Brain microvascular endothelial cell (primary cell): ENCODE measurements around the gene OR52K1.

Experiments
- DNase-seq: peaks from one replicate; pipeline ENCODE4 v3.0.0-alpha.2; 2020
- H3K27ac ChIP-seq: fragments of 250-450 bp; sonication (Bioruptor Pico); 2 replicates; pipeline ENCODE4 v1.5.1; 2020; ENCODE audit warnings: mild to moderate bottlenecking, moderate library complexity
- H3K27me3 ChIP-seq: fragments of 250-450 bp; sonication (Bioruptor Pico); replicated peaks from 2 replicates; pipeline ENCODE4 v1.5.1; 2020; ENCODE audit warnings: mild to moderate bottlenecking
- H3K36me3 ChIP-seq: fragments of 250-450 bp; sonication (Bioruptor Pico); replicated peaks from 2 replicates; pipeline ENCODE4 v1.5.1; 2020; ENCODE audit warnings: mild to moderate bottlenecking
- H3K4me3 ChIP-seq: 2 replicates; pipeline ENCODE4 v1.5.1; 2011; ENCODE audit warnings: low read depth, mild to moderate bottlenecking, control low read depth, low read length, moderate library complexity
- in situ Hi-C: cut with HindIII; loops from 2 replicates; pipeline ENCODE4 v1.10.0; 2017; ENCODE audit warnings: low sequenced_read_pairs, low pct_ligation_motif_present
- TF ChIP-seq, protein P1 (sequence below): IDR thresholded peaks from 2 replicates; pipeline ENCODE4 v1.5.1; 2011; ENCODE audit warnings: low read depth, mild to moderate bottlenecking, moderate library complexity, low read length, control low read depth, inconsistent platforms; ENCODE audit errors: missing control alignments

OR52K1 gene

GRCh38 chr11:4493480-4493818, 11.0 kb downstream of the OR52K1 start:
- Histone ChIP-seq H3K36me3 (no peaks in the 10 kb centered on the region), H3K27ac (no peak overlapping the region), H3K27me3 (no peaks in the 10 kb centered on the region), H3K4me3 (no peak overlapping the region)
- in situ Hi-C loops, result no loop called here
- no peak for DNase-seq
- TF ChIP-seq, protein P1, sequence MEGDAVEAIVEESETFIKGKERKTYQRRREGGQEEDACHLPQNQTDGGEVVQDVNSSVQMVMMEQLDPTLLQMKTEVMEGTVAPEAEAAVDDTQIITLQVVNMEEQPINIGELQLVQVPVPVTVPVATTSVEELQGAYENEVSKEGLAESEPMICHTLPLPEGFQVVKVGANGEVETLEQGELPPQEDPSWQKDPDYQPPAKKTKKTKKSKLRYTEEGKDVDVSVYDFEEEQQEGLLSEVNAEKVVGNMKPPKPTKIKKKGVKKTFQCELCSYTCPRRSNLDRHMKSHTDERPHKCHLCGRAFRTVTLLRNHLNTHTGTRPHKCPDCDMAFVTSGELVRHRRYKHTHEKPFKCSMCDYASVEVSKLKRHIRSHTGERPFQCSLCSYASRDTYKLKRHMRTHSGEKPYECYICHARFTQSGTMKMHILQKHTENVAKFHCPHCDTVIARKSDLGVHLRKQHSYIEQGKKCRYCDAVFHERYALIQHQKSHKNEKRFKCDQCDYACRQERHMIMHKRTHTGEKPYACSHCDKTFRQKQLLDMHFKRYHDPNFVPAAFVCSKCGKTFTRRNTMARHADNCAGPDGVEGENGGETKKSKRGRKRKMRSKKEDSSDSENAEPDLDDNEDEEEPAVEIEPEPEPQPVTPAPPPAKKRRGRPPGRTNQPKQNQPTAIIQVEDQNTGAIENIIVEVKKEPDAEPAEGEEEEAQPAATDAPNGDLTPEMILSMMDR, result no peak

DNA sequence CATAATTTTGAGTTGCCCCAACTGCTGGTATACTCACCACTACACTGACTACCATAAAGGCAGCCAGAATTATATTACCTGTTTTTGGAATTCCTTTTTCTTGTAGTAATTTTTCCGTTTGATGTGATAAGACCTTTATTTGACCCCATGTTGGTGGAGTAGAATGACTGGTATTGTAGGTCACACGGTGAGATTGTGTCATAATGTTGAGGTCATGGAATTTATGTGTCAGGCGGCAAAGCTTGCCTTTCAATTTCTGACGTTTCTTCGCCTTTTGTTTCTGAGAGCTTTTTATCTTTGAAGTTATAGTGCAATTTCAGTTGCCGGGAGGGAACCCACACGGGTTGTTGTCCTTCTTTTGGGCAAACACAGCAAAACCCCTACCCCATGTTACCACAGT, 13.0 kb downstream of the OR52K1 start:
- H3K27me3 ChIP-seq, result no peaks in the 10 kb centered on the region
- no peak for DNase-seq
- no peak overlapping the region for H3K27ac ChIP-seq
- H3K4me3 ChIP-seq, result no peak overlapping the region
- in situ Hi-C loops, result no loop called here
- H3K36me3 ChIP-seq, result no peaks in the 10 kb centered on the region
- TF ChIP-seq, protein P1, result no peak

- in situ Hi-C loops, result no loop called here
- no peak for DNase-seq
- no peak overlapping the region for H3K4me3 ChIP-seq
- no peaks in the 10 kb centered on the region for H3K36me3 ChIP-seq
- TF ChIP-seq, protein P1, result no peak
- no peak overlapping the region for H3K27ac ChIP-seq
- no peaks in the 10 kb centered on the region for H3K27me3 ChIP-seq
Observed at GRCh38 chr11:4495986-4496385, 13.5 kb downstream of the OR52K1 start.

DNA sequence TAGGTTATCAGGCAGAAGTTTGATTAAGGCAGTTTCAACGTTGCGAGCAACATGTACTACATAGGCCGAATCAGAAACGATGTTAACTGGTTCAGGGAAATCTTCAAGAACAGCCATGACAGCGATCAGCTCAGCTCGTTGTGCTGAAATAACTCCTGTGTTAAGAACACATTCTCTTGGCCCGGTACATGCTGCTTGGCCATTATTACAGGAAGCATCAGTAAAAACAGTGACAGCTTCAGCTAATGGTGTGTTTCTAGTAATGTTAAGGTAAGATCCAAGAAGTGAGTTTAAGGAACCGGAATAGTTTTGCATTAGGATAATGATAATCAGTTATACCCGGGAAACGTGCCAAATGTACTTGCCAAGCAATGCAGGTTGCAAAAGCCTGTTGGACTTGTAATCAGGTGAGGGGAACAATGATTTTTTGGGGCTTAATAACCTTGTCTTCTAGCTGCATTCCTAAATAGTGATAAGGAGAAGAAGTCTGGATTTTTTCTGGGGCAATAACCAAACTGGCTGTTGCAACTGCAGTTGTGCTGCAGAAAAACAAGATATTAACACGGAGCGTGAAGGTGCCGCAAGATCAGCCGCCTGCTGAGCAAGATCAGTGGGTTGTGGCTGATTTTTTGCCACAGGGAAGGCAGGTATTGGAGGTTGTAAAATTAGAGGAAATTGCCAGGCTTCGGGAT, 14.3 kb downstream of the OR52K1 start:
- TF ChIP-seq, protein P1, result no peak
- in situ Hi-C loops, result no loop called here
- no peak overlapping the region for H3K27ac ChIP-seq
- DNase-seq, result no peak
- H3K27me3 ChIP-seq, result no peaks in the 10 kb centered on the region
- no peak overlapping the region for H3K4me3 ChIP-seq
- no peaks in the 10 kb centered on the region for H3K36me3 ChIP-seq

DNA sequence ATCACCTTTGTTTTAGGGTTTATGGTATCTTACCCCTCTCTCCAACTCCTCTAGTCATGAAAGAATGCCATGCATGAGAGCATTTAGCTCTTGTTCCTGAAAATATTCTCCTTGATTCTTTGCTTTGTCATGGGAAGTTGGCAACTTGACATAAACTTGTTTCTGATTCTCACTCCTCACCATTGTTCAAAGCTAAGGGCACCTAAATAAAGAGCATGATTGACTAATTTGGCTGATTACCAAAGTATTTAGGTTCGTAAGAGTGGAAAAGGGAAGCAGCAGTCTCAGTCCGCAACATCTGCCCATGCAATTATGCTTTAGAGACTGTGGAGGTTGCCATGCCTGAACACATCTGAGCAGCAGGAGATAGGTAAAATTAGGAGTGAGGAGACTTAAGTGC, 26.4 kb downstream of the OR52K1 start:
- Histone ChIP-seq H3K27me3 (no peaks in the 10 kb centered on the region), H3K4me3 (no peak overlapping the region), H3K27ac (no peak overlapping the region), H3K36me3 (no peaks in the 10 kb centered on the region)
- no peak for DNase-seq
- TF ChIP-seq, protein P1, result no peak
- in situ Hi-C loops, result no loop called here
